CD4-positive, alpha-beta T cell treated with Interleukin-6 at 100 ng/mL for 8 hours (primary cell): ENCODE results near the gene NAGPA.
"Not testable (repeated sequence)": the region's sequence is repeated elsewhere in the genome, so short reads cannot be mapped to it uniquely, and the experiment has no call there.

Source experiments
- DNase-seq: peaks from one replicate; pipeline ENCODE4 v3.0.0-alpha.2; 2020; ENCODE audit warnings: mixed read lengths, low spot score

The NAGPA gene

DNA sequence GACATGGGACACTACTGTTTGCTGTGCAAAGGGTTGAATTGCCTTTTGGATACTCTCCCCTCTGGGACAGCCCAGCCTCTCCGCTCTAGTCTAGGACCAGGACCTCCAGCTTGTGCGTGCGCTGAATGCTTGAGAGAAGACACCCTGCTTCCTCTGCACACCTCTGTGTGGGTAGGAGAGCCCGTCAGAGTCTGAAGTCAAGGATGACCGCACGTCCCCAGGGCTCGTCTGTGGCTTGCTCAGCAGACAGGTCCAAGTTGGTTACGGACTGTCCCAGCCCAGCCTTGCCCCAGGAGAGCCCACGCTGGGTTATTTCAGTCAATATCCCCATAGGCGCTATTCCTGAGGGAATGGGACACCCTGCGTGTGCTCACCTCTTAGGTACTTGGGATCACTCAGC is 28.3 kb upstream of the NAGPA start:
- DNase-seq, result no peak

DNA sequence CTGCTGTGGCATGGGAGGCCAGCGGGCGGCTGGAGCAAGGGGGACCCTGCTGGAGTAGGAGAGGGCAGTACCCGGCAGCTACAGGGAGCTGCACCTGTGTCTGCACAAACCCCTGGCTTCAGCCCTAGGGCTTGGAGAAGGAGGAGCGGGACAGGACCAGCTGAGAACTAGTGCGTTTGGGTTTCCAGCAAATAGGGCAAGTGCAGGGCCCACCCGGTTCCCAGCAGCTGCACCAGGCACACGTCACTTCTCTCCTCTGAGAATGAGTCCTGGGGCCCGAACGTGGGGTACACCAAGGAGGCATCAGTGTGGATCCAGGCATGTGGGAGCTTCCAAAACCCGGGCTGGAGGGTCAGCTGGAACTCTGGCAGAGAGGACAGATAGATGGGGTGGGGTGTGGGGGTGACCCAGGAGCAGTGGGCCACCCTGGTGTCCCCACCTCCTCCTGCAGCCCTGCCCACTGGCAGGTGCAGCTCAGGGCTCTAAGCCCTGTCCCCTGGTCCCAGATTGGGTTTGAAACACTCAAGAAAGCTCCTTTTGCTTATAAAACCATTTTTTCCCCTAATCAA is 26.4 kb upstream of the NAGPA start:
- DNase-seq, result no peak

DNA sequence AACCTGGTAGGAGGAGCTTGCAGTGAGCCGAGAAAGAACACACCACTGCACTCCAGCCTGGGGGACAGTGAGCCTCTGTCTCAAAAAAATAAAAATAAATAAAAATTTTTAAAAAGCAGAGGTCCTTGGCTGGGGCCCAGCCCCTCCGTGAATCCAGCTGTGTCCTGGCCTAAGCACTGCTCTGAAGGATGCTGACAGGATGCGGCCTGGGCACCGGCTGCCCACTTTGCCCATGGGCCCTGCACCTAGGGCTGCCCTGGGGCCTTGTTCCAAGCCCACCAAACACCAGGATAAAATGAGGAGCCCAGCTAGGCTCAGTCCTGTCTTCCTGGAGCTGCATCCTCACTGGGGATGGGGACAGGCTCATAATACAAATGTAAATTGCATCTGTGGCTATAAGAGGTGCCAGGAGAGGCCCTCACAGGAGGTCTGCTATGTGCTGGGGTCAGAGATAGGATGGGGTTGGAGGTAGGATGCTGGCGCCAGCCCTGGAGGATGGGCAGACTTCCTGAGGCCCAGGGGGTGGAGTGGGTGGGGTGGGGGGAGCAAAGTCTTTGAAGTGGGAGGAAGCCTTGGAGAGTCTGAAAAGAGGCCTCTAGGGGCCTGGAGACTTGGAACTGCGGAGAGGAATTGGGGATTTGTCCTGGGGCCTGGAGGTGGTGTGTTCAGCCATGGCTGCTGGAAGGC is 25.8 kb upstream of the NAGPA start:
- no peak for DNase-seq

DNA sequence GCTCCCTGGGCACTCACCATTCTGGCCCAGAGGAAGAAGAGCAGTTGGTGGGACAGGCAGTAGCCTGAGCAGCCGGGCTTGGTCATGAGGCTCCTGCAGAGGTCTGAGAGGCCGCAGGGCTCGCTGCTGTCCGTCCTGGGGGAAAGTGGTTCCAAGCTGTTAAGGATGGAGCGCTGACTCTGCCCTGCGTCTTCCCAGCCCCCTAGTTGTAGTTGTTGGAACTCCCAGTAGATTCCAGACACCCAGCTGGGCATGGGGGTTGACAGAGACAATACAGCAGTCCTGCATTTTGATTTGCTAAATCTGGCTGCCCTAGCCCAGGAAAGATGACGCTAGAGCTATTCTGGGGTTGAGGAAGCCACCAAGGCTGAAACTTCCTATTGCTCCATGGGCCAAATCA is 24.7 kb upstream of the NAGPA start:
- DNase-seq, result no peak

DNA sequence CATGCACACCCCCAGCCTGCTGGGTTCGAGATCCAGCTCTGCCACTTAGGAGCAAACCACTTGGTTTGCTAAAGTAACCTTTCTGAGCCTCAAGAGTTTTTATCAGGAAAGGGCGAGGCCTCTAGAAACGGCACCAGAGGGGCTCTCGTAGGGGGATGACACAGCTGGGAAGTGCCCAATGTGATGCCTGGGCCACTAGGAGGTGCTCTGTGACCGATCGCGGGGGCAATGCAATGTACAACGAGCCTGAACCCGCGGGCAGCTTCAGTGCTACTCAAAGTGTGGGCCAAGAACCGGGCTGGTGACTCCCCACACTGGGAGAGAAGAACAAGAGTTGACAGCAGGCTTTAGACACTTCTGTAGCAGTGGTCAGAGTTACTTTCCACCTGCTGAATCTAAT is 22.6 kb upstream of the NAGPA start:
- peak; percentile 24 for DNase-seq

DNA sequence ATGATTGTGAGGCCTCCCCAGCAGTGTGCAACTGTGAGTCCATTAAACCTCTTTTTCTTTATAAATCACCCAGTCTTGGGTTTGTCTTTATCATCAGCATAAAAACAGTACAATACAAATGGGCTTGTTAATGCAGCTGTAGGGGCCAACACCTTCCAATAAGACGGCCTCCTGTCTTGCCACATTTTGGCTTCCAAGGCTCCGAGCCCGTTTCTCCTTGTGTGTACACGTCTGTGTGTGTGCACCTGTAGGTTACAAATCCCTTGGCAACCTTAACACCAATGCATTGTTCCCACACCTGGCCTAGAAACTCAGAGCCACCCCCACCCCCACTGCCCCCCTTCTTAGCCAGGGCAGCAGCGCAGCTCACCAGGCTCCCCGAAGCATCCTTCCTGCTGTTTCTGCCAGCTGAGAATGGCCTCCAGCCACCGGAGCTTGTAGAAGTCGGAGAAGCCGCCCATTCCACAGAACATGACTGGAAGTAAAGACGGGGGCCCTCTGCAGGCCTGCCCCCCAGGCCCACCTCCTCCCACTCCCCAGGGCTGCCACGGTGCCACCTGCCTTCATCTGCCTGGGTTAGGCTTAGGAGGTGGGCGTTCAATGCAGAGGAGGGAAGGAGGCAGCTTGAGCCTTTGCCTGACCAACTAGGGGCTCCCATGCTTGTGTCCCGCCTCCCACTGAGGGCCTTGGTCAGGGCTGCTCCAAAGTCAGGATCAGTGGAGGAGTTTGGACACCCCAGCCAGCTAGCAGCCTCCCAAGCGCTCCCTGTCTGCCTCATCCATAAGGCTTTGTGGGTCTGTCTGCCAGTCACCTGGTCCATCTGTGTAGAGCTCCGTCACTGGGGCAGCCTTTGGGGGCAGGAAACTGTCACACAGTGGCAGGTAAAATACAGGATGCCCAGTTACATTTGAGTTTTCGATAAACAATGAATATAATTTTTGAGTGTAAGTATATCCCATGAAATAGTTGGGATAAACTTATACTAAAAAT is 21.4 kb upstream of the NAGPA start:
- no peak for DNase-seq

DNA sequence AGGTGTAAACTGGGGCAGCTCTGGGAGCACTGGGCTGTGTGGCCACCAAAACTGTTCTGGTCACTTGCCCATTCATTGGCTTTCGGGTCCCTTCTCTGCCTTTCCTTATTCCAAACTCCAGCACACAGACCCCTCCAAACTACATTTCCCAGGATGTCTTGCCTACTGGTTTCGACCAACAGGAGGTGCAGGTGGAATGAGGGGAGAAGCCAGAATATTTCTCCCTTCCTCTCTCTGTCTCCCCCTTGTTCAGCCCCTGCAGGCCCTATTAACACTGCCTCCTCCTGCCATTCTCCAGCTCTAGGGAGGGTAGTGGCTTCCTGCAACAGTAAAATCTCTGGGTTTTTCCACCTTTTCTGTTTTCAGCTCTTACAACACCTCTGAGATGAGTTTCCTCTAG is 13.2 kb upstream of the NAGPA start:
- no peak for DNase-seq

DNA sequence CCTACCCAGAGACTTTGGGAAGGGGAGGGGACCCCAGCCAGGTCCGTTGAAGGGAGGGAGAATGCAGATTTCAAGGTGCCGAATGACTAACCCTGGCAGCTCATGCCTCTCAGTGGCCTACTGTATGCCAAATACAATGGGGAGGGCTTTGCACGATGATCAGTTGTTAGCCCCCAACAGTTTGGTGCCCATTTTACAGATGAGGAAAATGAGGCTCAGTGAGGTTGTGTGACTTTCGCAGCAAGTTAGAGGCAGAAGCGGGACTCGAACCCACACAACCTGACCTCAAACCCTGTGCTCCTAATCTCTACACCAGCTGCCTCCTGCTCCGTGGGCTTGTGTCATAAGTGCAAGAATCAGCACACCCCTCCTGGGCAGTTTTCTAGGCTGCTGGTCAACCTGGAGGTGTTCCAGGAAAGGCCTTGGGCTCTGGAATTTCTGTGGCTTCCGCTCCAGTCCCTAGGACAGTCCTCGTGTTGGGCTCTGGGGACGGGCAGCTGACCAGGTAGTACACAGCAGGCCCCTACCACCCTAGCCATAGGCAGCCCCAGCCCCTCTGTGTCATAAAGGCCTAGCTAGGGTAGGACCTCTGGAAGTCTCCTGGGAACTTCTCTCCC is 11.9 kb upstream of the NAGPA start:
- no peak for DNase-seq

DNA sequence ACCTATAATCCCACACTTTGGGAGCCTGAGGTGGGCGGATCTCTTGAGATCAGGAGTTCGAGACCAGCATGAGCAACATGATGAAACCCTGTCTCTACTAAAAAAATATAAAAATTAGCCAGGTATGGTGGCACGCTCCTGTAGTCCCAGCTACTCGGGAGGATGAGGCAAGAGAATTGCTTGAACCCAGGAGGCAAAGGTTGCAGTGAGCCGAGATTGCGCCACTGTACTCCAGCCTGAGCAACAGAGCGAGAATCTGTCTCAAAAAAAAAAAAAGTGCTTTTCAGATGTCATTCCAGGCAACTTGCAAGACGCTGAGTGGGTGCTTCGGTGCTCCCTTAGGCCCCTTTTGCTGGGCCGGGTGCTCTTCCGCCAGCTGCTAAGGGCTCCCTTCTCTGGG is 10.8 kb upstream of the NAGPA start:
- not testable (repeated sequence) for DNase-seq

DNA sequence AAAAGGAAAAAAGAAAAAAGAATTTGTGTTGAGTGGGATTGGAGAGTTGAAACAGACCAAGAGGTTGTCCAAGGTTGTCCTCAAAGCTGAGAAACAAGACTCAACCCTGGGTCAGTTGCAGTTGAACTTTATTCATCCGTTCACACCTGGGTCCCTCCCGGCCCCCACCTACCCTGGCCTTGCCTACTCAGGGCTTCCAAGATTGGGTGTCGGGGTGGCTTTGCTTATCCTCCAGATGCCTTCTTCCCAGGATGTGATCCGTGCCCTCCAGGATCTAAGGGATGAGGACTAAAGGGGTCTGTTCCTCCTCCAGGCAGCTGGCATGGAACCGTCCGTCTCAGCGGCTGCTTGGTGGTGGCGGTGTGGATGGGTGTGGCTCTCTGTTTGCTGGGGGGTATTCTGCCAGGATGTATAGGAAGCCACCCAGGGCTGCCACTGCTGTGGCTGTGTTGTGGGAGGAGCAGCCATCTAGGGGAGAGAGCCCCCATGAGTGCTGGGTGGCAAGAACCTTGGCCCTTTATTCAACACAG is 10.3 kb upstream of the NAGPA start:
- no peak for DNase-seq

DNA sequence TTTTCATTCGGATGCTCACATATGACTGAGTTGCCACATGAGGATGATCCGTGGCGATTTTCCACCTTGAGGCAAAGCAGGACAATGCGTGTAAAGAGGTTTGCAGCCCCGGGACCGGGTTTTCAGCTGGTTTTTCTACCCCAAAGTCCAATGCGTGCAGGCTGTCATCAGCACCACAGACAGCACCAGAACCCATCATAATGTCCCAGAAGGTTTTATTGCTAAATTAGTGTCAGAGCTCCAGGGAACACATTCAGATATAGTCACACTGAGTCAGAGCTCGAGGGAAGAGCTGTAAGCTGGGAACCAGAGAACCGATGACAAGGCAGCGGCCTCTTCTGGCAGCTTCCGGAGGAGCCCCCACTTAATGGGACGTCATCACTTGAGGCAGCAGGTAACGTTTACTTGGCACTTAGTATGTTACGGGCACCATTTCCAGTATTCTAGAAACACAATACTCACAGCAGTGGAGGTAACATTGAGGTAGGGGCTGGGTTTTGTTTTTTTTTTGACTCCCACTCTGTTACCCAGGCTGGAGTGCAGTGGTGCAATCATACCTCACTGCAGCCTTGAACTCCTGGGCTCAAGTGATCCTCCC is 8.9 kb upstream of the NAGPA start:
- no peak for DNase-seq

DNA sequence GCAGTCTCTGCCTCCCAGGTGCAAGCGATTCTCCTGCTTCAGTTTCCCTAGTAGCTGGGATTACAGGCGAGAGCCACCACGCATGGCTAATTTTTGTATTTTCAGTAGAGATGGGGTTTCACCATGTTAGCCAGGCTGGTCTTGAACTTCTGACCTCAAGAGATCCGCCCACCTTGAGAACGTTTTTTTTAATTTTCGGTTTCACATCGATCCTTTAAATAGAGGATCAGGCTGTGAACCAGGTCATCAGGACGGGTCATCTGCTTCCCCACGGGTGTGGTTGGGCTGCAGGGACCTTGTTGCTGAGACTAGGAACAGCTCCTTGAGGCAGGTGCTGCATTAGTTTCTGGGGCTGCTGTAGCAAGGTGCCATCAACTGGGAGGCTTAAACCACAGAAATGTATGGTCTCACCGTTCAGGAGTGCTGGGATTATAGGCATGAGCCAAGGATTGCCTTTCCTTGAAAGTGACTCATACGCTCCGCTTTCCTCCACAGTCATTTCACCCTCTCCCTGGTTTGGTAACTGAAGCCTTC is 7.9 kb upstream of the NAGPA start:
- no peak for DNase-seq

DNA sequence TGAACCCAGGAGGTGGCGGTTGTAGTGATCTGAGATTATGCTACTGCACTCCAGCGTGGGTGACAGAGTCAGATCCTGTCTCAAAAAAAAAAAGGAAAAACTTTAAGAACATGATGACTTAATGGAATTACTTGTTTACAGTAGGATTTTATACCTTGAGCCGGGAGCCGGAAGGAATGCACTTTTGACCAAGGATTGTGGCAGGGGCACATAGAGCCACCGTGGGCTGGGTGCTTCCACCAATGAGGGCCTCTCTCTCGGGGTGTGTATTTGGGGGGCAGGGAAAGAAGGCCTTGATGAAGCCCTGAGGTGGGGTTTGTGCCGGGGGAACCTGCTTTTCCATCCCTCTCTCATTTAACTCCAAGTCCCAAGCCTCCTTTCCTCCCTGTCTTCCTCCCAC is 6.7 kb upstream of the NAGPA start:
- DNase-seq, result no peak

DNA sequence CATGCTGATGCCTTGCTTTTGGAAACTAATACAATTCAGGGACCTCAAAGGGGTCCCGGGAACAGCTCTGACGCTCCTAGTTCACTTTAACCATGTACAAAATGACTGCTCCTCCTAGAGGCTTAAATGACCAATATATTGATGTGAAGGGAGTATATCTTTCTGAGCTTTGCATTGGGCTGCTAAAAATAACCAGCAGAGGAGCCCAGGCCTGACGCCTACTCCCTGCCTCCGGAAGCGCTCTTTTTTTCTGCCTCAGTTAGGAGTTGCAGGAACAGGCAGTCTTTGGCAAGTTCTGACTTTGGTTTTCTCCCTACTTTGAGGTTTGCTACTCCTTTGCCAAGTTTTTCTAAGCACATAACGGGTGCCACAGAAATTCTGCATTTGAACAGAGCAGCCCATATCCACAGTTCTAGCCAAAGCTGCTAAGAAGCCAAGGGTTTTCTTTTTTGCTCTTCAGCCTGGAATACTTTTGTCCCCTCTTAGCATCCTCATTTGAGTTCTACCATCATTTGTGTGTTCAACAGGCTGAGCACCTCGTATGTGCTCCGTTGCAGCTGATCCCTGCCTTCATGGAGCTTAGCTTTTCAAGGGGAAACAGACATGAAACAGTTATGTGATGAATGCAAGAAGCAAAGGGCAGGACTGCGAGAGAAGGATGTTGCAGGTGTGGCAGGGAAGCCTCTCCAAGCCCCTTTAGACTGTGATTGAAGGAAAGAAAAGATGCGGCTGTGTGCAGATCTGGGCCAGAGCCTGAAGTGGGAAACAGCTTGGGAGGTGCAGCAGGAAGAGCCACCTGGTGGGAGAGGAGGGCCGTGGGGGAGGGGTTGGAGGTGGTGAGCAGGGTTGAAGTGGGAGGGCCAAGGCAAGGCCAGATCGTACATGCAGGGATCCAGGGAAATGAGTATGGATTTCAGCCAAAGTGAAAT is 2.8 kb upstream of the NAGPA start:
- no peak for DNase-seq

DNA sequence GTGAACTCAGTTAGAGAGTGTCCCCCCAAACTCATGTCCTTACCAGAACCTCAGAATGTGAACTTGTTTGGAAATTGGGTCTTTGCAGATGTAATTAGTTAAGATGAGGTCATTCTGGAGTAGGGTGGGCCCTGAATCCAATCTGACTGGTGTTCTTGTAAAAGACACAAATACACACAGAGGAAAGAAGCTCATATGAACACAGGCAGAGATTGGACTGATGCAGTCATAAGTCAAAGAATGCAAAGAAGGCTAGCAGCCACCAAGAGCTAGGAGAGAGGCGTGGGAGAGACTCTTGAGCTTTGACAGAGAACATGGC is 2.1 kb upstream of the NAGPA start:
- no peak for DNase-seq

DNA sequence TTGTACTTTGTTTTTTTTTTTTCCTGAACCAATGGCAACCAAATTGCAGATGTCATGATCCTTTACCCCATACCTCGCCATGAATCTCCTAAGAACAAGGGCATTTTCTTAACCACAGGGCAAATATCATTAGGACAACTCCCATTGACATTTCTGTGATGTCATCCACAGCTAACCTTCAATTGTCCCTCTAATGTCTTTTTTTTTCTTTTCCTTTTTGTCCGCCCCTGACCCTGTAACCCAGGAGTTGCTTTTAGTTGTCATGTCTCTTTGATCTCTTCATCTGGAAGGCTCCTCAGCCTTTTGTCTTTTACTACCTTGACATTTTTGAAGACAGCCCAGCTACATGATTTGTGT is 410 bp upstream of the NAGPA start:
- no peak for DNase-seq

DNA sequence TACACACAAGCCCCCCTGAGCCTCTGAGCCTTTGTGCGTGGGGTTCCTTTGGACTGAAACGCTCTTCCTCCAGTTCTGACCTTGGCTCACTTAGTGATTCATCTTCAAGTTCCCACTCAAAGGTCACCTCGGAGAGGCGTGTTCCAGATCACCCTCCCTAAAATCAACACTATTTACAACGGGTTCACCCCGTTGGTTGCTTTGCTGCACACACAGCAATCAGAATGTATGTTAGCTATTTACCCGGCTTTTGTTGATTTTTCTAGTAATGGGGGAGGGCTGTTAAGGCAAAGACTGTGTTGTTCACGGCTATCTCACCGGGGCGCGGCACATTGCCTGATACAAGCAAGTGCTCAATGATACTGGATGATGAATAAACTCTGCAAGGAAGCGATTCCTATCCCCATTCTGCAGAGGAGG is 977 bp downstream of the NAGPA start:
- no peak for DNase-seq

DNA sequence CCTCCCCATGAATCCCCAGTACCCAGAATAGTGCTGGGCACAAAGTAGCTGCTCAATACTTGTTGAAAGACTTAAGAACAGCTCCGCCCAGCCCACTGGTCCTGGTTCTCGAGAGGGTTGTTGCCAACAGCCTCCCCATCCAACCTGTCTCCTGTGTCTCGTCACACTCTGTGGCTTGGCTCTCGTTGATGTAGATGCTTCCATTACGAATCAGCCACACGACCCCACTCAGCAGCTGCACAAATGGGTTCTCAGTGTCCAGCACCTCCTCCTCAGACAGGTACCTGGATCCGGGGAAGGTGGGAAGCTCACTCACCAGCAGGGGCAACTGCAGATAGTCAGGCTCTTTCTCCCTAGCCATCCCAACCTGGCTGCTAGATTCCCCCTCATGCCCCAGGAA is 2.1 kb downstream of the NAGPA start:
- no peak for DNase-seq

DNA sequence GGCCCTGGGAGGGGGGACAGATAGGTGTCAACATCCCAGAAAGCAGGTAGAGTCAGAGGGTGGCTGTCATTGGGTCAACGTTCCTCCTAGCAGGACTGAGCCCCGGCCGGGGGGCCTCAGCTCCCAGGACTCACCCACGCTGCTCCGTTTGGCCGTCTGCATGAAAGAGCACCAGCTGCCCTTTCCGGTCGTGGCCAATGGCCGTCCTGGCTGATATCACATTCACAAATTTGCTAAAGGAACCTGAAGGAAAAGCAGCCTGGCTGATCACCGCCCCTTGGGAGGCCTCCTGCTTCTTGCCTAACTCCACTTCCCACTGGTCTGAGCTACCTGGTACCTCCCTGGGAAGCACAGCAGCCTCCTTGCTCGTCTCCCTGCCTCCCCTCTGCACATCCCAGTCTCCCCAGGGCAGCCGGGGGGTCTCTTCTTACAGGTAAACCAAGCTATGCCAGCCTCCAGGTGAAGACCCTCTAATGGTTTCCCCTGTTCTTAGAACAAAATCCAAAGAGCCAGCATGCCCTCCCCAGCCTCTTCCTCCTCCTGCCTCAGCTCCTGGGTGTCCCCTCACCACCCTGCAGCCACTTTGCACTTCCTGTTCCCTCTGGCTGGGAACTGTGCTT is 3.4 kb downstream of the NAGPA start:
- DNase-seq, result no peak

DNA sequence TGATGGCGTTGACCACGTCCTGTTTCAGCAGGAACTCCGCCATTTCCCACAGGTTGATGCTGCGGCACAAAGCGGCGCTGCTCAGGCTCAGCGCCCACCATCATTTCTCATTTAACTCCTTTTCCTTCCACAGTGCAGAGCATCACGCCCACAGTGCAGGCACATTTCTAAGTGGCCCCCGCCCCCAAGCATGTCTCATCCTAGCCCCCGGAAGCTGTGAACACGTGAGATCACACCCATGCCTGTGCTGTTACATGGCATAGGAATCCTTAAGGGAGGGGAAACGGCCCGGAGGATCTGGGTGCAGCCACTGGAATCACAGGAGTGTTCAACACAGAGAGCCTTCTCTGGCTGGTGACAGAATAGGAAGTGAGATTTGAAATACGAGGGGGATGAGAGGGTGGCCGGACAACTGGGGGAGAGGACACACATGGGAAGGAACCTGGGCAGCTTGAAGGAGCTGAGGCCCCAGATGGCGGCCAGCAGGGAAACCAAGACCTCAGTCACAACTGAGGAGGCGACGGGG is 4.7 kb downstream of the NAGPA start:
- no peak for DNase-seq
